ENCODE measurements around the gene CEP20.

DNA sequence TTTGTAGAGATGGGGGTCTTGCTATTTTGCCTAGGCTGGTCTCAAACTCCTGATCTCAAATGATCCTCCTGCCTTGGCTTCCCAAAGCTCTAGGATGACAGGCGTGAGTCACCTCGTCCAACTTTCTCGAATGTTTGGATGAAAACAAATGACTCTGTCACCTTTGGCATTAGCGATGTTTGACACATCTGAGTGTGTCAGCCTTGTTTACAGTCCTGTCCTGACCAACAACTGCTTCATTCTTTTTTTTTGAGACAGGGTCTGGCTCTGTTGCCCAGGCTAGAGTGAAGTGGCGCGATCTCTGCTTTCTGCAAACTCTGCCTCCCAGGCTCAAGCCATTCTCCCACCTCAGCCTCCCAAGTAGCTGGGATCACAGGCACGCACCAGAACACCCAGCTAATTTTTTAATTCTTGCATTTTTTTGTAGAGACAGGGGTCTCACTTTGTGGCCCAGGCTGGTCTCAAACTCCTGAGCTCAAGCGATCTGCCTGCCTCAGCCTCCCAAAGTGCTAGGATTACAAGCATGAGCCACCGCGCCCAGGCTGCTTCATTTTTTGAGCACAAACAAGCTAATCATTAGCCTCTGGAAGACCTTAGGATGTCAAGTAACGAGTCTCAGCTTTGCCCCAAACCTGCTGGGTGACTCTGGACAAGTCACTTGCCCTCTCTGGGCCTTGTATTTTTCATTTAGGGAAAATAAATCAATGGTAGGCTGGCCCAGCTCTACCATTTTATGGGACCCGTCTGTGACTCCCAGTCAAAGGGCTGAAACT is 39.0 kb downstream of the CEP20 start:
- TF ChIP-seq CTCF (IDR thresholded peaks at IDR 0.05) = no peak
- no peak for TF ChIP-seq POLR2A (IDR thresholded peaks at IDR 0.05)

Data from adrenal gland (tissue), 5 donors.